Measurements from ENCODE around the gene CNTROB.

CNTROB gene

DNA sequence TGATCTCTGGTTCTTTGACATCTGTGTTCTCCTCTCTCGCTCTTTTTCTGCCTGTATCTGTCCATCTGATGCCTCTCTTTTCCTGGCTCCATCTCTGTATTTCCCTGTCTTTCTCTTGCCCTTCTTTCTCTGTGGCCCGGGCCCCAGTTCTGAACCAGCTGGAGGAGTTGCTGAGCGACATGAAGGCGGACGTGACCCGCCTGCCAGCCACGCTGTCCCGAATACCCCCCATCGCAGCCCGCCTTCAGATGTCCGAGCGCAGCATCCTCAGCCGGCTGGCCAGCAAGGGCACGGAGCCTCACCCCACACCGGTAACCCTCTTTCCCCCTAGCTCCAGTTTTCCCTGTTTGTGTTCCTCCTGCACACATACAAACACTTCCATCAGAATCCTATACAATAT is 21.7 kb upstream of the CNTROB start:
- TF ChIP-seq CTCF (IDR thresholded peaks at IDR 0.05; ENCODE audit: low read depth, low read length, missing control alignments), result no peak
- DNase-seq (ENCODE audit: low read depth), result no peak
- no peak overlapping the region for H3K4me3 ChIP-seq (ENCODE audit: low read depth, low read length)

GRCh38 chr17:7910711-7911110 is 21.3 kb upstream of the CNTROB start:
- DNase-seq (ENCODE audit: low read depth), result no peak
- H3K4me3 ChIP-seq (ENCODE audit: low read depth, low read length), result no peak overlapping the region
- no peak for TF ChIP-seq CTCF (IDR thresholded peaks at IDR 0.05; ENCODE audit: low read depth, low read length, missing control alignments)

DNA sequence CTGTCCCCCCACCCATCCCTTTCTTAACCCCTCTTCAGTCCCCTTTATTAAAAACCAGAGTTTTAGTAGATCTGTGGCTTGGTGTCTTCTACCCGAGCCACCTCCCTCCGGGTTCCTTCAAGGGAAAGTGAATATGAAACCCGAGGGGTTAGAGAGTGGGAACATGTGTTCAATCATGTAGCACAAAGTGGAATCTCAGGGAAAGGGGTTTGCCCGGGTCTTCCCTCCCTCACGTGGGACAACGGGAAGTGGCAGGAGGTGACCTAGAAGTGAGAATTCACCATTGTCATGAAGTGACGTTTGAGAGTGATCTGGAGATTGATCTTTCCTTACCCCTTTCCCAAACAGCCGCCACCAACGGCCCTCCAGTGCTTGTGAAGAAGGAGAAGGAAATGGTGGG is 20.9 kb upstream of the CNTROB start:
- TF ChIP-seq CTCF (IDR thresholded peaks at IDR 0.05; ENCODE audit: low read depth, low read length, missing control alignments), result no peak
- no peak overlapping the region for H3K4me3 ChIP-seq (ENCODE audit: low read depth, low read length)
- no peak for DNase-seq (ENCODE audit: low read depth)

DNA sequence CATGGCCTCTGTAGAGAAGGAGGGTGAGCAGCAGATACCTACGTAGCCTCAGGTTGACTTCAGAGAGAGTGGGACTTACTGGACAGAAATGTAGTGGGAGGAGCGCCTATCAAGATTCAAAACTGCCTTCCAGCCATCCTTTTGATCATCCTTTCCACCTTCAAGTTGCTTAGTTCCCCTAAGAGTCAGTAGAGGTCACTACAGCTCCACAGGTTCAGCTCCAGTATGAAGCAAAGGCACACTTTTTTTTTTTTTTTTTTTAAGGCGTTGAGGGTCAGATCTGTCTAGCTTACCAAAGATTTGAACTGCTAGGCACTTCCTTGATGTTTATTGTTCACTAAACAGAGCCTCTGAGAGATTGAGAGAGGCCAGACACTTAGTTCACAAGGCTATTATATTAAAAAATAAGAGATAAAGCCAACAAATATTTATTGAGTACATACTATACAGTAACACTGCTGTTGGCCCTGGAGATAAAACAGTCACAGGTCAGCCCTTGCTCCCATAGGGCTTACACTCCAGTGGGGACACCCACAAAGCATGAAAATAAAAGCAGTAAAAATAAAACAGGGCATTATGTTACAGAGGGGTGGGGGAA is 19.0 kb upstream of the CNTROB start:
- peak; percentile 70 for DNase-seq (ENCODE audit: low read depth)
- H3K4me3 ChIP-seq (ENCODE audit: low read depth, low read length), result no peak overlapping the region
- peak; percentile 82 for TF ChIP-seq CTCF (IDR thresholded peaks at IDR 0.05; ENCODE audit: low read depth, low read length, missing control alignments)

DNA sequence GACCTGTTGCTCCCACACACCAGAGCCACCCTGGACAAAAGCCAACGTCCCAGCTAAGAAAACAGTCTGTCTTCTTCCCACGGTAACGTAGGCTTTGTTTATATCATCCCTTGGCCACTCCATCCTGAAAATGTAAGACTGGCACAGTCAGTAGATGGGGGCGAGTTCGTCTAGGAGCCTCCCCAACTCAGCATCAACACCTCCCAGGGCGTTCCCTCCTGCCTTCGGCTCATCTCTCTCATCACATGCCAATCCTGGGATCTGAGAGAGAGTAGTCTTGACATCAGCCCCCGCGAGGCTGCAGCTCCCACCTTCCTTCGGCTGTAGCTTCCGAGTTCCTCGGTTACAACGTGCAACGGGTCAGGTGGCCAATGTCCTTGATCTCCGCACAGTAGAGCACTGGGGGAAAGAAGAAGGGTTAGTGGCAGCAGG is 16.8 kb upstream of the CNTROB start:
- DNase-seq (ENCODE audit: low read depth), result no peak
- no peak for TF ChIP-seq CTCF (IDR thresholded peaks at IDR 0.05; ENCODE audit: low read depth, low read length, missing control alignments)
- H3K4me3 ChIP-seq (ENCODE audit: low read depth, low read length), result peak overlapping the region; percentile 85

- peak; percentile 54 for DNase-seq (ENCODE audit: low read depth)
- no peak for TF ChIP-seq CTCF (IDR thresholded peaks at IDR 0.05; ENCODE audit: low read depth, low read length, missing control alignments)
- H3K4me3 ChIP-seq (ENCODE audit: low read depth, low read length), result peak within 1 kb of the TSS; percentile 85
These were observed 16.2 kb upstream of the CNTROB start, which contains the start of gene RNF227 for GRCh38 chr17:7915611-7916384. RNF227 (minus strand) TSS chr17:7916289; CDS start chr17:7916195, 94 bp downstream.

- peak overlapping the region; percentile 85 for H3K4me3 ChIP-seq (ENCODE audit: low read depth, low read length)
- DNase-seq (ENCODE audit: low read depth), result no peak
- TF ChIP-seq CTCF (IDR thresholded peaks at IDR 0.05; ENCODE audit: low read depth, low read length, missing control alignments), result no peak
These were observed 15.7 kb upstream of the CNTROB start for GRCh38 chr17:7916385-7916682.
